Medulla oblongata (tissue), 1 donor: Measurements from ENCODE around the gene SUOX.
"Not testable (repeated sequence)": the region's sequence is repeated elsewhere in the genome, so short reads cannot be mapped to it uniquely, and the experiment has no call there.

ENCODE experiments used
- DNase-seq: peaks from one replicate; pipeline ENCODE4 v3.0.0-alpha.2; 2015; ENCODE audit errors: extremely low spot score

Gene SUOX

GRCh38 chr12:55983232-55983842 lies 13.7 kb upstream of the SUOX start:
- no peak for DNase-seq

DNA sequence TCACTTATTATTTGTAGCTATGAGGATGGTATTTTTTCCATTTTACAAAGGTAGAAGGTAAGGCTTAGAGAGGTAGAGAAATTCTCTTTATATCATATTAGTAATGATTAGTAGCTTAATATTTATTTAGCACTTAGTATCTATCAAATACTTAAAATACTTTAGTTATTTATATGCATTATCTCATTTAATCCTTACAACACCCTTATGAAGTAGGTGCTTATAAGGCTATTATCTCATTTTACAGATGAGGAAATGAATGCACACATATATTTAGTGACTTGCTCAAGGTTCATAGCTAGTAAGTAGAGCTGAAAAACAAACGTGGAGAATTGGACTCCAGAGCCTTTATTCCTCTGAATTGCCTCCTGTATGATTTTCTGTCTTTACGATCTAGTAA lies 12.2 kb upstream of the SUOX start:
- DNase-seq = no peak

DNA sequence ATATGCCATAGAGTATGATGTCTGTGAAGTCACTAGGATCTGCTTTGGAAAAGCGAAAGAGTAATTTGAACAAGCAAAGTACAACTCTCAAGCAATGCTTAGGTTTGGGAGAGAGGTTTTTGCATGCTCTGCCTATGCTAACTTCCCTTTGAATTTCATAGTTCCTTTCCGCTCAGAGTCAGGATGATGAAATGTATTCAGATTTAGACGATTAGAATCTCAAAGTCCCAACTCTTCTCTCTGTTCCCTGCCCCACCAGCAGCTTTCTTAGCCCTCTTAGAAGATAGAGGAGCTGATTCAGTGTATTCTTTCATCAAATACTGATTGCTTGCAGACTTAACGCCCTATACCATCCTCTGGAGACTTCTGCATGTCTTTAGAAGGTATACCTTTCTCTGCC lies 11.7 kb upstream of the SUOX start:
- no peak for DNase-seq

DNA sequence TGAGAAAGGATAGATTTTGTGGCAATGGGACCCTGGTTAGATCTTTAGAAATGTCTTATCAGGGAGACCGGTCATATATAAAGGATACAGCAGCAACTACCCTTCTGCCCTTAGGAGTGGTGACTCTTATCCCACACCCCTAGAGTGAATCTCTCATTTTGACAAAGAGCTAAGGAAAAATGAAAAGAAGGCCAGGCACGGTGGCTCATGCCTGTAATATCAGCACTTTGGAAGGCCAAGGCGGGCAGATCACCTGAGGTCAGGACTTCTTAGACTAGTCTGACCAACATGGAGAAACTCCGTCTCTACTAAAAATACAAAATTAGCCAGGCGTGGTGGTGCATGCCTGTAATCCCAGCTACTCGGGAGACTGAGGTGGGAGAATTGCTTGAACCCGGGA lies 11.1 kb upstream of the SUOX start:
- DNase-seq = not testable (repeated sequence)

- DNase-seq = no peak
Measured at GRCh38 chr12:55991110-55991509, 6.0 kb upstream of the SUOX start.

GRCh38 chr12:55993230-55993853 lies 3.7 kb upstream of the SUOX start:
- DNase-seq = no peak

GRCh38 chr12:55995366-55995765 lies 1.7 kb upstream of the SUOX start:
- no peak for DNase-seq

DNA sequence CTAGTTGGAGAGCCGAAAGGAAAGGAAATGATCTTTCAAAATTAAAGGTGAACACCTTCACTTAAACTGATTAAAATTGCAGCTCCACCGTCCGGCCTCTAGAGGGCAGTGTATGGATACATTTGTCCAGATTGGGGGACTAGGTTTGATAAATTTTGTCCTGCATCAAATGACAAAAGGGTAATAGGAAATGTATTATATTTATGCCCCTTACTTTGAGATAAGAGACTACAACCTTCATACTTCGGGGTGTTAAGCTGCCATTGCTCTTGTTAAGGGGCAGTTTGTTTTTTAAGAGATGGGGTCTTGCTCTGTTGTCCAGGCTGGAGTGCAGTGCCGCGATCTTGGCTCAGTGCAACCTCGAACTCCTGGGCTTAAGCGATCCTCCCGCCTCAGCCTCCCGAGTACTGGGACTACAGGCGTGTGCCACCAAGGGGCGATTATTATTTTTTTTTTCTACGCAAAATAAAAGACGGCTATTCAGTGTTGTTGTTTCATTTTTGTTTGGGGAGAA lies 818 bp upstream of the SUOX start:
- peak; percentile 83 for DNase-seq

DNA sequence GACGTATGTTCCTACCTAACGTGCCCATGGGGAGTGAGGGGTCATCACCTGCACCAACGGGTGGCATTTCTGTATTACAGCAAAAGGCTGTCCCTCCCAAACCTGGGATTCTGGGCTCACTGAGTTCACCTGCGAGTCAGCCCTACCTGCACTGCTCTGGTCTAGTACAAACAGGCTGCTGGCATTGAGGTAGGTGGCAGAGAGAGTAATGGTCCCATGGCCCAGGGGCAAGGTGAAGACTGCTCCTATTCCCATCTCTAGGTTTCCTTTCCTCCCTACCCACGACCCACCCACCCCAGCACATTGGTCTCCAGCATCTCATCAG lies 421 bp downstream of the SUOX start:
- no peak for DNase-seq

DNA sequence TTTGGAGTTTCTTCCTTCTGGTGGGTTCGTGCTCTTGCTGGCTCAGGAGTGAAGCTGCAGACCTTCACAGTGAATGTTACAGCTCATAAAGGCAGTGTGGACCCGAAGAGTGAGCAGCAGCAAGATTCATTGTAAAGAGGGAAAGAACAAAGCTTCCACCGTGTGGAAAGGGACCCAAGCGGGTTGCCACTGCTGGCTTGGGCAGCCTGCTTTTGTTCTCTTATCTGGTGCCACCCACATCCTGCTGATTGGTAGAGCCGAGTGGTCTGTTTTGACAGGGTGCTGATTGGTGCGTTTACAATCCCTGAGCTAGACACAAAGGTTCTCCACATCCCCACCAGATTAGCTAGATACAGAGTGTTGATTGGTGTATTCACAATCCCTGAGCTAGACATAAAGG lies 2.4 kb downstream of the SUOX start:
- not testable (repeated sequence) for DNase-seq

DNA sequence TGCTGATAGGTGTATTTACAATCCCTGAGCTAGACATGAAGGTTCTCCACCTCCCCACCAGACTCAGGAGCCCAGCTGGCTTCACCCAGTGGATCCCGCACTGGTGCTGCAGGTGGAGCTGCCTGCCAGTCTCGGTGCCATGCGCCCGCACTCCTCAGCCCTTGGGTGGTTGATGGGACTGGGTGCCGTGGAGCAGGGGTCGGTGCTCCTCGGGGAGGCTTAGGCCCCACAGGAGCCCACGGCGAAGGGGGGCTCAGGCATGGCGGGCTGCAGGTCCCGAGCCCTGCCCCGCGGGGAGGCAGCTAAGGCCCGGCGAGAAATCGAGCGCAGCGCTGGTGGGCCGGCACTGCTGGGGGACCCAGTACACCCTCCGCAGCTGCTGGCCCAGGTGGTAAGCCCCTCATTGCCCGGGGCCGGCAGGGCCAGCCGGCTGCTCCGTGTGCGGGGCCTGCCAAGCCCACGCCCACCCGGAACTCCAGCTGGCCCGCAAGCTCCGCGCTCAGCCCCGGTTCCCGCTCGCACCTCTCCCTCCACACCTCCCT lies 3.0 kb downstream of the SUOX start:
- not testable (repeated sequence) for DNase-seq

DNA sequence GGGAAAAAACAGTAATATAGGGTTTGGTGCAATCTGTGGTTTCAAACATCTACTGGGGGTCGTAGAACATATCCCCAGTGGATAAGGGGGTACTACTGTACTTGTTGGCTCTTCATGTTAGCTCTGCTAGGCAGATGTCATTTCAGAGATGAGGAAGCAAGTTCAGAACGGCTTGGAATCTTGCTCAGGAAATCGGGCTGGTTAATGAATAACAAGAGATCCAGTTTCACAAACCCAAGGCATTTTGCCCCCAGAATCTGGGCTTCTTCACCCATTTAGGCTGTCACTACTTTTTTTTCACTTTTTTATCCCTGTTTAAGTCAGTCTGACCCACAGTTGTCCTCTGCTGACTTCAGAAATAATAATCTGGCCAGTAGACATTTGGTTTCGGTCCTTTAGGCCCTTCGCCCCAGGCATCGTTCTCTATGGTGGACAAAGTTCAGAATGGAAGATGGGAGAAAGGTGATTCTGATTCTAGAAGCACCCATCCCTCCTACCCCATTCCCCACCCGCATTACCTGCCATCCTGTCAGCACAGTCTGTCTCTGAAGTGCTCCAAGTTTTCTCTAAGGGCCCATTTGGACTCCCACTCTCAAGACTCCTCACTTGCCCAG lies 4.5 kb downstream of the SUOX start:
- no peak for DNase-seq

DNA sequence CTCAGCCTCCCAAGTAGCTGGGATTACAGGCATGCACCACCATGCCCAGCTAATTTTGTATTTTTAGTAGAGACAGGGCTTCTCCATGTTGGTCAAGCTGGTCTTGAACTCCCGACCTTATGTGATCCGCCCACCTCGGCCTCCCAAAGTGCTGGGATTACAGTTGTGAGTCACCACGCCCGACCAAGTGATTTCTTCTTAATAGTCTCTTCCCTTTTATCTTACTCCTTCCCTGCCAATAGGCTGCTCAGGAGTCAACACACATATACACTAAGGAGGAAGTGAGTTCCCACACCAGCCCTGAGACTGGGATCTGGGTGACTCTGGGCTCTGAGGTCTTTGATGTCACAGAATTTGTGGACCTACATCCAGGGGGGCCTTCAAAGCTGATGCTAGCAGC lies 6.3 kb downstream of the SUOX start:
- DNase-seq = not testable (repeated sequence)

DNA sequence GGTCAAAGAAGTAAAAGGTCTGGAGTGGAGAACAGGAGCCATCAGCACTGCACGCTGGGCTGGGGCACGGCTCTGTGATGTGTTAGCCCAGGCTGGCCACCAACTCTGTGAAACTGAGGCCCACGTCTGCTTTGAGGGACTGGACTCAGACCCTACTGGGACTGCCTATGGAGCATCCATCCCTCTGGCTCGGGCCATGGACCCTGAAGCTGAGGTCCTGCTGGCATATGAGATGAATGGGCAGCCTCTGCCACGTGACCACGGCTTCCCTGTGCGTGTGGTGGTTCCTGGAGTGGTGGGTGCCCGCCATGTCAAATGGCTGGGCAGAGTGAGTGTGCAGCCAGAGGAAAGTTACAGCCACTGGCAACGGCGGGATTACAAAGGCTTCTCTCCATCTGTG lies 7.1 kb downstream of the SUOX start:
- DNase-seq = no peak

GRCh38 chr12:56007564-56008559 lies 10.8 kb downstream of the SUOX start:
- DNase-seq = peak; percentile 36

DNA sequence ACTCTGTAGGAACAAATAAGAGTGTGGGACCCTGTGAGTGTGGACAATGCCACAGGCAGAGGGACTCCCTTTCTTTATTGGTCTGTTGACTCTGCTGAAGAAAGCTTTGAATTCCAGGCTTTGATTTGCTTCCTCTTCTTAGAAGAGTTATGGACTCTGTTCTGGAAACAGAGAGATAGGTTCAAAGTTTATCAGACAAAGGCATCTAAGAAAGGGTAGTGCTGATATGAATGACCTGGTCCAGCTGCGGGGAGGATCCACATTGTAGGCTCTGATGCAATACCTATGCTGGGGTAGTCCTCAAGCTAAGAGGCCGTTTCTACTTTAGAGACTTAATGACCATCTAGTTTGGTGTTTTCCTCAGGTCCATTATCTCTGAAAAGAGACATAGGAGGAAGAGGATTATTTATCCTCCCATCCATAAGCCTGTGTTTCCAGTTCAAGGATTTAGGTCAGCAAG lies 13.1 kb downstream of the SUOX start:
- DNase-seq = no peak

DNA sequence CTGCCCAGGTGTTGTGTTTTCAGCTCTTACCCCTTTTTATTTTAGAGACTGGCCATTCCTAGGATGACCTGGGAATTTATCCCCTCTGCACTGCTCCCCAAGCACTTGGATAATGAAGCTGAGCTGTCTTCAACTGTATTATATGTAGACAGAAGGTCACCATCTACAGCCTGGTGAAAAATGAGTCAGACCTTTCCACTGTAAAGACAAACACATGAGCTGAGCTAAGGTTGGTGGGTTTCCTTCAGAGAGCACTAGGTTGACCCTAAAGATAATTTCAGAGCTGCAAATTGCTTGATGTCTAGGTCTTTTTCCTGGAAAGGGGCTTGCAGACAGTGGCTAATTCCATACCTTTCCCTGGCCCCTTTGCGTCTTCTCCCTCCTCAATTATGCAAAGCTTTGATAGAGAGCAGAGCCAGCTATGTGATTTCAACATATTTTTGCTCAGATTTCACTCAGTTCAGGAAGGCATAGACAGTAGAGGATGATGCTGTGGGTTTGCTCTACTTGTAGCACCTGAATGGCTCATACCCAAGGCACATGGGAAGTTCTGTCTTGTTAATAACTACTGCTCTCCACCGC lies 14.5 kb downstream of the SUOX start:
- no peak for DNase-seq

DNA sequence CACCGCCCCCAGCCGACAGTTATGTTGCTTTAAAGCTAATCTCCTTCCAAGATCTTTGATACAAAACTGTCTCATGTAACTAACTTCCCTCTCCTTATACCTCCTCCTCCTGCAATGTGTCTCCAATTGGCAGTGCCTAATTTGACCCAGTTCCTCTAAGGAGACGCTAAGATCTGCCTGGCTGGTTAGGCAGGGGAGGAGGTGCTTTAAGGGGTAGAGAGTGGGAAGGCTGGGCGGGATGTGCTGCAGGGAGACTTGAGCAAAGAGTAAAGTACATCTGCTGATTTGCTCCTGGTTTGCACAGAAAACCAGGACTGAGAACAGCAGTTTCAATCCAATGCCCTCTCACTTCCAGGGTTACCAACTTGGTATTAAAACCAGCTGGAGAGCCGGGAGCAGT lies 16.4 kb downstream of the SUOX start:
- no peak for DNase-seq

GRCh38 chr12:56014205-56014604 lies 17.1 kb downstream of the SUOX start:
- DNase-seq = no peak

DNA sequence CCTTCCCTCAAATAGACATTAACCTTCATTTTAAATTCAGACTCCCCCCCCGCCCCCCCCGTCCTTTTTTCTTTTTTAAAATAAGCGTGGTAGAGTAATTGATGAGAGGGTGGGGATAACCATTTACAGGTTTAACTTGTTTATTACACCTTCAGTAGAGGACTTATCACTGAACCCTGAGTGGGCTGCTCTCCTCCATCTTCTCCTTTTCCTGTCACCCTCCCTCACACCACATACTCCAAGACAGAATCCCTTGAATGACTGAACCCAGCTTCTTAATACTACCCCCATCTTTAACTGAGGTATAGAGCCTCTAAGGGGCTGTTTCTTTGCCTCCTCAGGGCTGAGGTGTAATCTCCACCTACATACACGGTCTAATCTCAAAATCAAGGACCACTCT lies 20.1 kb downstream of the SUOX start:
- no peak for DNase-seq

DNA sequence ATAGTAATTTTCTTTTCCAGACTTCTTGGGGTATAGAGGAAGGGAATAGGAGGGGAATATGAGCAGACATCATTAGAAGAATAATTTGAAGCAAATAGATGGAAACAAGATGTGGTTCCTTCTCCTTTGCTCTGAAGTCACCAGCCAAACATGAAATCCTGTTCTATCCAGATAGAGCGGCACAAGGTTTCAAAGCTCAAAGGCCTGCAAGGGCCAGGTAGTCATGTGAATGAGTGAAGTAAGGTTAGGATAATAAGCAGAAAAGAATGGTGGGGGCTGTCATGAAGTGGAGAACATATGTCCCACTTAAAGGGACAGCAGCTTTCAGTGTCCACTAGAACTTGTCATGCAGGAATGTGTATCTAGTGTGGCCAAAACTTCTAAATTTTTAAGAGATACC lies 21.3 kb downstream of the SUOX start:
- no peak for DNase-seq
